Subcutaneous abdominal adipose tissue (tissue), 5 donors: ENCODE data around the gene NT5DC2.
A peak's percentile ranks its signal among the peaks of the same experiment; 100 is the strongest.

Experiments used
- H3K27ac ChIP-seq: one replicate; pipeline ENCODE4 v1.7.0; 2013; ENCODE audit warnings: low read depth, mild to moderate bottlenecking, inconsistent platforms, low read length, moderate library complexity
- H3K27me3 ChIP-seq, 5 donors: one replicate each; pipeline ENCODE4 v1.7.0; 2013; ENCODE audit warnings: low read length in 5 of 5, inconsistent platforms in 1 of 5; ENCODE audit not compliant: control insufficient read depth in 5 of 5, insufficient read depth in 4 of 5
- H3K36me3 ChIP-seq, 5 donors: one replicate each; pipeline ENCODE4 v1.7.0; 2013; ENCODE audit warnings: low read length in 5 of 5; ENCODE audit not compliant: control insufficient read depth in 5 of 5, insufficient read depth in 5 of 5
- H3K4me1 ChIP-seq, 5 donors: one replicate each; pipeline ENCODE4 v1.7.0; 2013; ENCODE audit warnings: low read length in 5 of 5, mild to moderate bottlenecking in 3 of 5, moderate library complexity in 1 of 5; ENCODE audit not compliant: control insufficient read depth in 5 of 5, insufficient read depth in 5 of 5
- H3K4me3 ChIP-seq, 5 donors: one replicate each; pipeline ENCODE4 v1.7.0; 2013; ENCODE audit warnings: low read length in 5 of 5, low read depth in 1 of 5
- H3K9ac ChIP-seq, 5 donors: one replicate each; pipeline ENCODE4 v1.7.0; 2013; ENCODE audit warnings: low read length in 5 of 5, mild to moderate bottlenecking in 4 of 5, moderate library complexity in 3 of 5
- H3K9me3 ChIP-seq, 5 donors: one replicate each; pipeline ENCODE4 v1.7.0; 2013; ENCODE audit warnings: low read length in 5 of 5; ENCODE audit not compliant: control insufficient read depth in 5 of 5
- donor health status: healthy.
- donor health status: healthy.
- donor health status: healthy.
- donor health status: healthy.
- donor health status: healthy.

NT5DC2 gene

DNA sequence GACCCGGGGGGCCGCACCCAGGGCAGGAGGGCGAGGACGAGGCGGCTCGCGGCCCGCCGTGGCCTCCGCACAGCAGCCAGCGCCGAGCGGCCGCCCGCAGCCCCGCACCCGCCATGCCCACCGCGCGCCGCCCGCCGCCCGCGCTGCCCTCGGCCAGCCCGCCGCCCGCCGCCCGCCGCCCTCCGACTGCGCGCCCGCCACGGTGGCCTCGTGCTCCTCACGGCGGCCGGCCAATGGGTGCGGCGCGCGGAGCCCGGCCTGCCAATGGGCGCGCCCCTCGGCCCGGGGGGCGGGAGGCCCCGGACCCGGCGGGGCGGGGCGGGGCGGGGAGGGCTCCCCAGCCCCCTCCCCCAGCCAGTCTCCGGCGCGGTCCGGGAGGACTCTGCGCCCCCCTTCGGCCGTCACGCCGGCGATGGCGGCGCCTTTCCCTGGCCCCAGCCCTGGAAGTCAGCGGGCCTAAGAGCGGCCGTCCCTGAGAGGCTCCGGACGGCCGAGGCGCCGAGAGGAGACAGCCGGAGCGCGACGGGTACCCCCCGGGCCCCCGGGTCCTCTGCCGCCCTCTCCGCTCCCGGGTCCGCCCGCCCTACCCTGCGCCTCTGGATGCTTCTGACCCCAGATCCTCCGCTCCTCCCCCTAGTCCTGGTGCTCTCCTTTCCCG is at the start of gene NT5DC2:
TSS of gene NT5DC2 (minus strand) at position 235 of the 658 bp plus-strand sequence. CDS start at position 115, 120 bp downstream.
- Histone ChIP-seq H3K9me3 (no peaks in the 10 kb centered on the region), H3K27me3 (no peaks in the 10 kb centered on the region), H3K9ac (peak within 1 kb of the TSS in 4 of 5 donors; percentile 41 to 64 (median 45)), H3K36me3 (peaks cover 0 to 4% (median 2%) of the 10 kb centered on the region in 5 donors), H3K27ac (peak within 1 kb of the TSS; percentile 30), H3K4me1 (peaks cover 12 to 86% (median 71%) of the 10 kb centered on the region in 5 donors), H3K4me3 (peak within 1 kb of the TSS in 4 of 5 donors; percentile 51 to 72 (median 56))

DNA sequence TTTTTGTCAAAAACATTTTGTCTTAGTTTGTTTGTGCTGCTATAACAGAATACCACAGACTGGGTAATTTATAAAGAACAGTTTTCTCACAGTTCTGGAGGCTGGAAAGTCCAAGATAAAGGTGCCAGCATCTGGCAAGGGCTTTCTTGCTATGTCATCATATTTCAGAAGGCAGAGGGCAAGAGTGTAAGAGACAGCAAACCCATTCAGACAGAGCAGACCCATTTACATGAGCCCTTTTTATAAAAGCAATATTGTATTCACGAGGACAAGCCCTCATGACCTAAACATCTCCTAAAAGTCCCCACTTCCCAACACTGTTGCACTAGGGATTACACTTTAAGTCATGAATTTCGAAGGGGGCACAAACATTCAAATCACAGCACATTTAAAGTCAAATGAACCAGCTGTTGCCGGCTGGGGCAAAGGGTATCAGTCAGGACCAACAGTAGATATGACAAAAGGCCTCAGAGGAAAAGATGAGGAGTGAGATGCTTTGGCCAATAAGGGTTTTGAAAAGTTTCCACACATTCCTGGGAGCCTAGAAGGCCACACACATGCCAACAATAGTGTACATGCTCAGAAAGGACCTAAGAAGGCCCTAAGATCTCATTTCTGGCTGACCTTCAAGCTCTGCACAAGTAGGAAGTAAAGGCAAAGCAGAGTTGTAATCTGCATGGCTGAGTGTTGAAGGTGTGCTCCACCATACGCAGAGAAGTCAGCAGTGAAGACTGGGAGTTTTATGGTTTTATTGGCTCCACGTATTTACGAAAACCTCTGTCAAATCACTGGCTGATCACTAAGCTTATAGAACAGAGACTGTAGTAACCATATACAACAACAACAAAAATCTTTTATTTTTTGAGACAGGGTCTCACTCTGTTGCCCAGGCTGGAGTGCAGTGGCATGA is 40.7 kb upstream of the NT5DC2 start:
- H3K9me3 ChIP-seq = no peaks in the 10 kb centered on the region
- H3K36me3 ChIP-seq = peaks cover 30 to 64% (median 45%) of the 10 kb centered on the region in 5 donors
- H3K27me3 ChIP-seq = no peaks in the 10 kb centered on the region
- no peak overlapping the region for H3K9ac ChIP-seq
- H3K4me3 ChIP-seq = no peak overlapping the region
- H3K4me1 ChIP-seq = no peaks in the 10 kb centered on the region
- H3K27ac ChIP-seq = no peak overlapping the region

DNA sequence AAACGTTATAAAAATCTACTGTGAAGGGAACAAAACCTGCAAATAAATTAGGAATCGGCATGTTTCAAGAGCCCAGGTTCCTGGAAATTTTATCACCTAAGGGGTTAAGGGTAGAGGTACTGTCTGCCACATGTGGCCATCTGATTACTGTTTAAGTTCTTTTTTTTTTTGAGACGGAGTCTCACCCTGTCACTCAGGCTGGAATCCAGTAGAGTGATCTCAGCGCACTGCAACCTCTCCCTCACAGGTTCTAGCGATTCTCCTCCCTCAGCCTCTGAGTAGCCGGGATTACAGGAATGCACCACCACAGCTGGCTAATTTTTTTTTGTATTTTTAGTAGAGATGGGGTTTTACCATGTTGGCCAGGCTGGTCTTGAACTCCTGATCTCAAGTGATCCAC is 38.6 kb upstream of the NT5DC2 start:
- no peak overlapping the region for H3K4me3 ChIP-seq
- H3K9me3 ChIP-seq = no peaks in the 10 kb centered on the region
- H3K4me1 ChIP-seq = no peaks in the 10 kb centered on the region
- H3K36me3 ChIP-seq = peaks cover 18 to 49% (median 30%) of the 10 kb centered on the region in 5 donors
- H3K27ac ChIP-seq = no peak overlapping the region
- H3K27me3 ChIP-seq = no peaks in the 10 kb centered on the region
- no peak overlapping the region for H3K9ac ChIP-seq

DNA sequence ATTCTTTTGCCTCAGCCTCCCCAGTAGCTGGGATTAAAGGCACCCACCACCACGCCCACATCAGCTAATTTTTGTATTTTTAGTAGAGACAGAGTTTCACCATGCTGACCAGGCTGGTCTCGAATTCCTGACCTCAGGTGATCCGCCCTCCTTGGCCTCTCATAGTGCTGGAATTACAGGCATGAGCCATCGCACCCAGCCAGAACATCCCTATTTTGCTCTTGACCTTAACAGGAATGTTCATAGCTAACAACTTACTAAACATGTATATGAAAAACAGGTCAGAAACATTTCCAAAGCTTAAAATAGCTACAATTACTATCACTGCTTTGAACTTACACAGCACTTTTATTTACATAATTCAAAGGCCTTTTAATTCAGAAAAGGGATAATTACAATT is 36.4 kb upstream of the NT5DC2 start:
- Histone ChIP-seq H3K9me3 (no peaks in the 10 kb centered on the region), H3K27me3 (no peaks in the 10 kb centered on the region), H3K4me3 (no peak overlapping the region), H3K27ac (no peak overlapping the region), H3K9ac (no peak overlapping the region), H3K4me1 (no peaks in the 10 kb centered on the region), H3K36me3 (peaks cover 10 to 47% (median 28%) of the 10 kb centered on the region in 5 donors)

DNA sequence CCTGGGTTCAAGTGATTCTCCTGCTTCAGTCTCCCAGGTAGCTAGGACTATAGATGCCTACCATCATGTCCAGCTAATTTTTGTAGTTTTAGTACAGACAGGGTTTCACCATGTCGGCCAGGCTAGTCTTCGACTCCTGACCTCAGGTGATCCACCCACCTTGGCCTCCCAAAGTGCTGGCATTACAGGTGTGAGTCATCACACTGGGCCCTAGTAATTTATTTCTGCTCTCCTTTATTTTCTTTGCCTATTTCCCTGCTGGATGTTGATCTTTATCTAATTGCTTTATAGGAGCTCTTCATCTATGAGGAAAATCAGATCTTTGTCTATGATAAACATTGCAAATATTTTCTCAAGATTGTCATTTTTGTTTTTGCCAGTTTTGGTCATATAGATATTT is 34.4 kb upstream of the NT5DC2 start:
- Histone ChIP-seq H3K27me3 (no peaks in the 10 kb centered on the region), H3K4me3 (no peak overlapping the region), H3K9ac (no peak overlapping the region), H3K27ac (no peak overlapping the region), H3K4me1 (no peaks in the 10 kb centered on the region), H3K36me3 (peaks cover 10 to 43% (median 24%) of the 10 kb centered on the region in 5 donors), H3K9me3 (no peaks in the 10 kb centered on the region)

DNA sequence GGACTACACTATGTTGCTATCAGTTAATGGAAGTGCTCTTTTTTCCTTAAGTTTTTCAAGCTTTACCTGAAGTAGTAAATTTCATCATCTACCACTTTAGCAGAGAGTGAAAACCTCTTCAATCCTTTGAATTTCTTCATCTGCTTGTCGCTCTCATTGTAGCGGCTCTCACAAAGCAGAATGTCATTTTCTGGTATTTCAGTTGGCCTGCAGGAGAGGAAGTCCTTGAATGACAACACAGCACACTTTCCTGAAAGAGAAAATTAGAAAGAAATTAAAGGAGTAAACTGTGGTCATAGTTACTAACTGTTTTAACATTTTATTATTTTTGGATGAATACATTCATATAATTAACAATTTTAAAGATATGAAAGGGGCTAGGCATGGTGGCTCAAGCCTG is 30.3 kb upstream of the NT5DC2 start:
- no peaks in the 10 kb centered on the region for H3K9me3 ChIP-seq
- H3K27me3 ChIP-seq = no peaks in the 10 kb centered on the region
- H3K4me1 ChIP-seq = no peaks in the 10 kb centered on the region
- H3K4me3 ChIP-seq = no peak overlapping the region
- H3K27ac ChIP-seq = no peak overlapping the region
- H3K9ac ChIP-seq = no peak overlapping the region
- H3K36me3 ChIP-seq = peaks cover 32 to 68% (median 53%) of the 10 kb centered on the region in 5 donors

DNA sequence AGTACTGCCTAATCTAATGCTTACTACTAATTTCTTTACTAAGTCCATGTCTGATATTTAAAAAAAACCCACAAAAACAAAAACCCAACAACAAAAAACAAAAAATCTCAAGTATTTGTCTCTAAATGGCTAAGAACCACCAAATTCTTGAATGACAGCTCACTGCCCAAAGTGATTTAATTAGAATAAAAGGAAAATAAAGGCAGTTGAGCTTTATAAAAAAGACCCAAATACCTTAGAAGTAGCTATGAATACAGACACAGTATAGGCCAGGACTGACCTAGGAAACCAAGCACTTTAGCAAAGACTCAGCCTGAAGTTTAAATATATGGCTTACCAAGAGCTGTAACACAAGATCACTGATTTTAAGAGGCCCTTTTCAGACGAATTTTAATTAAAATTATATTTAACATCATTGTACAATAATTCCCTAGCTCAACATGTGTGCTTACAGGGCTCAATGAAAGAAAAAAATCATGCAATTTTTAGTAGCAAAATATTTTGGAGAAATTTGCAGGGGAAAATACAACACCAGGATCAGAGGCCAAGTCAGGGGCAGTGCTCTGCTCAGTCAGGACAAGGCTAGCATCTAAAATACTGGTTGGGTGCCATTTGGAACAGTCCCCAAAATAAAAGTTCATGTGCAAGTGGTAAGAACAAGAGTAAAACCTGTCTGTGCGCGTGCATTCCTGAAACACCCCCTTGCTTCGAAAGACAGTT is 27.5 kb upstream of the NT5DC2 start:
- H3K27me3 ChIP-seq = no peaks in the 10 kb centered on the region
- no peak overlapping the region for H3K27ac ChIP-seq
- no peak overlapping the region for H3K4me3 ChIP-seq
- no peaks in the 10 kb centered on the region for H3K4me1 ChIP-seq
- H3K9me3 ChIP-seq = no peaks in the 10 kb centered on the region
- peaks cover 44 to 78% (median 70%) of the 10 kb centered on the region in 5 donors for H3K36me3 ChIP-seq
- H3K9ac ChIP-seq = no peak overlapping the region

DNA sequence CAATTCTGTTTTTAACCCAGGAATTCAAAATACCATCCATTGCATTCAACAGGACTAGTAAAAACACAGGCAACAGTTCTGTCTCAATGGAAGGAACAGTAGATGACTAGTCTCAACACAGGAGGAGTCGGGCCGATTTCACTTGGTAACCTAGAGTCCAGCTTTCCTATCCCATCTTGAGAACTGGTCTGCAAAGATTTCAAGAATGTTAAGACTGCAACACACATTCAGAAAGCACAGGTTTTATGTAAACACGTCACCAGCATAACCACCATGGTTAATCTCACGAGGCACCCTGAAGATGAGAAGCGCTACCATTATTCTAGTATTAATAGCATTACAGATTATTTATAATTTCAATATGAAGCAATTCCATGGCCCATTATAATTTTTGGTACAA is 24.8 kb upstream of the NT5DC2 start:
- no peak overlapping the region for H3K9ac ChIP-seq
- no peak overlapping the region for H3K27ac ChIP-seq
- H3K36me3 ChIP-seq = peaks cover 45 to 80% (median 74%) of the 10 kb centered on the region in 5 donors

DNA sequence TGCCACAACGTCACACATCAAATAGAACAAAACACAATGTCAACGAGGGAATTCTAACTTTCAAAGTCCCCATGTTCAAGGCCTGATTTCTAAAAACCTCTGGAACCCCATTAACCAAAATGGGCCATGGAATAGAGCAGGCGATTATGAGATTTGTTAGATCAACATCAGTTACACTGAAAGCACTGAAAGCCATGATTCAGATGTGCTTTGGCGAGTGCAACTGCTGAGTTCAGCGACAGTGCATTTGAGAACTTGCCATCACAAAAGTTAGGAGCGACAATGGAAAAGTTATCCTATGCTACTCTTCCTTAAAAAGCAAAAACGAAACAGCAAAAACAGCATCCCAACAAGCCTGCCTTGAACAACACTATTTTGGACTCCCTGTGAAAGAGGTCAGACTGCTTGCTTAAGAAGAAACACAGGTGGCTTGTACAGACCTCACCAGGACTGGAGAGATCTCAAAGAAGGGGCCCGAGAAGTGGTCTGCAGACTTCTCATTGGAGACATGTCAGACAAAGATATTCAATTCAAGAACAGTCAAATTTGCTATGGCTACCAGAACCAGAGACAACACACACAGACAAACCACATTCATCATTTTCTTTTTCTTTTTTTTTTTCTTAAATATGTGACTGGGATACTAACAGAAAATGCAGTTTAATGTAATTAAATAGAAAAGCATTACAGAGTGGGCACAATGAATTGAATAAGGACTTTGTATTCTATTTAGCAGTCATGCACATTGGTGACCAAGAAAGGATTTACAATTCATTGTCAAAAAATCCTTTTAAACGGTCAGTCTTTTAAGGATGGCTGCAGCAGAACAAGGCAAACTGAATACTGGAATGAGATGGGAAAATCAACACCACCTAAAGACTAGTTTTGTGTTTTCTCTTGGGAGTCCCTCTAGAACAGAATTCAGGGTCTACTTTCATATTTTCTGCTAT is 23.6 kb upstream of the NT5DC2 start:
- Histone ChIP-seq H3K27ac (no peak overlapping the region), H3K27me3 (no peaks in the 10 kb centered on the region), H3K4me1 (no peaks in the 10 kb centered on the region), H3K4me3 (no peak overlapping the region), H3K36me3 (peaks cover 37 to 79% (median 72%) of the 10 kb centered on the region in 5 donors), H3K9ac (no peak overlapping the region), H3K9me3 (no peaks in the 10 kb centered on the region)

More for the DNA sequence above, 24.8 kb upstream of the NT5DC2 start:
- no peaks in the 10 kb centered on the region for H3K9me3 ChIP-seq
- no peaks in the 10 kb centered on the region for H3K4me1 ChIP-seq
- no peaks in the 10 kb centered on the region for H3K27me3 ChIP-seq
- H3K4me3 ChIP-seq = no peak overlapping the region
